Muscle layer of duodenum (tissue), 2 donors: ENCODE data around the gene TOR4A.
"Not testable (repeated sequence)": the region's sequence is repeated elsewhere in the genome, so short reads cannot be mapped to it uniquely, and the experiment has no call there.

Source experiments
- H3K27ac ChIP-seq: one replicate; pipeline ENCODE4 v1.7.0; 2013; ENCODE audit warnings: mild to moderate bottlenecking, low read length
- H3K27me3 ChIP-seq: one replicate; pipeline ENCODE4 v1.7.0; 2013; ENCODE audit warnings: low read depth, mild to moderate bottlenecking, control low read depth, low read length
- H3K36me3 ChIP-seq, 2 donors: one replicate each; pipeline ENCODE4 v1.7.0; 2013; ENCODE audit warnings: low read length in 2 of 2, control low read depth in 1 of 2, mild to moderate bottlenecking in 1 of 2; ENCODE audit not compliant: insufficient read depth in 2 of 2, control insufficient read depth in 1 of 2
- H3K4me1 ChIP-seq, 2 donors: one replicate each; pipeline ENCODE4 v1.7.0; 2013; ENCODE audit warnings: low read length in 2 of 2, mild to moderate bottlenecking in 2 of 2, control low read depth in 1 of 2, moderate library complexity in 1 of 2; ENCODE audit not compliant: insufficient read depth in 2 of 2, control insufficient read depth in 1 of 2
- H3K4me3 ChIP-seq, 2 donors: one replicate each; pipeline ENCODE4 v1.7.0; 2013; ENCODE audit warnings: low read length in 2 of 2, low read depth in 1 of 2, mild to moderate bottlenecking in 1 of 2
- H3K9me3 ChIP-seq, 2 donors: one replicate each; pipeline ENCODE4 v1.7.0; 2013; ENCODE audit warnings: low read length in 2 of 2, control low read depth in 1 of 2, mild to moderate bottlenecking in 1 of 2; ENCODE audit not compliant: control insufficient read depth in 1 of 2
- donor health status: healthy.

Gene TOR4A

DNA sequence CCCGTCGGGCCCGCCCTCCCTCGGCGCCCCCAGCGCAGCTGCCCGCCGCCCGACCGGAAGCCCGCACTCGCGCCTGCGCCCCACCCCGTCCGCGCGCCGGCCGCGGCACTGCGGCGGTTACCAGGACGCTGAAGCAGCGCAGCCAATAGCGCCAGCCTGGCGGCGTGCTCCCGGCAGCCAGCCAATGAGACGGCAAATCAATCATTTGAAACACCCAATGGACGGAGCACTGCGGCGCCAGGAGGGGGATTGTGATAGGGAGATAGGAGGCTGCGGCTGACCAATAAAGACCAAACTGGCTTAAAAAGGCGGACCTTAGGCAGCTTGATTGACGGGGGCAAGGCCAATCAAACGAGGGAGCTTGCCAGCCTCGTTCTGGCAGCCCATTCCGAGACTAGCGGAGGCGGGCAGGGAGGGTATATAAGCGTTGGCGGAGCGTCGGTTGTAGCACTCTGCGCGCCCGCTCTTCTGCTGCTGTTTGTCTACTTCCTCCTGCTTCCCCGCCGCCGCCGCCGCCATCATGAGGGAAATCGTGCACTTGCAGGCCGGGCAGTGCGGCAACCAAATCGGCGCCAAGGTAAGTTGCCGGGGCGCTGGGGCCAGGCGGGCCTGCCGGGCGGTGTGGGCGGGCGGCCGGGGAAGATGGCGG, 36.6 kb upstream of the TOR4A start, which contains the start of gene TUBB4B:
Gene TUBB4B, plus strand, starts transcription at position 447 of the 649 bp plus-strand sequence. Its CDS starts 74 bp downstream, at position 521.
- peak within 1 kb of the TSS; percentile 74 to 83 for H3K4me3 ChIP-seq
- H3K4me1 ChIP-seq, result peaks cover 0 to 58% of the 10 kb centered on the region in 2 donors
- H3K27me3 ChIP-seq, result no peaks in the 10 kb centered on the region
- peak within 1 kb of the TSS; percentile 79 for H3K27ac ChIP-seq
- H3K36me3 ChIP-seq, result peaks cover 0 to 10% of the 10 kb centered on the region in 2 donors
- H3K9me3 ChIP-seq, result no peaks in the 10 kb centered on the region

GRCh38 chr9:137241490-137242268, 35.8 kb upstream of the TOR4A start:
- Histone ChIP-seq H3K4me3 (peak overlapping the region; percentile 74 to 82), H3K27ac (peak overlapping the region; percentile 79), H3K4me1 (peaks cover 0 to 51% of the 10 kb centered on the region in 2 donors), H3K36me3 (peaks cover 0 to 10% of the 10 kb centered on the region in 2 donors), H3K27me3 (no peaks in the 10 kb centered on the region), H3K9me3 (no peaks in the 10 kb centered on the region)

GRCh38 chr9:137242269-137243203, 35.0 kb upstream of the TOR4A start:
- peak overlapping the region; percentile 74 to 82 for H3K4me3 ChIP-seq
- H3K27me3 ChIP-seq, result no peaks in the 10 kb centered on the region
- H3K4me1 ChIP-seq, result peaks cover 0 to 43% of the 10 kb centered on the region in 2 donors
- H3K36me3 ChIP-seq, result peaks cover 0 to 10% of the 10 kb centered on the region in 2 donors
- H3K27ac ChIP-seq, result peak overlapping the region; percentile 79
- no peaks in the 10 kb centered on the region for H3K9me3 ChIP-seq

DNA sequence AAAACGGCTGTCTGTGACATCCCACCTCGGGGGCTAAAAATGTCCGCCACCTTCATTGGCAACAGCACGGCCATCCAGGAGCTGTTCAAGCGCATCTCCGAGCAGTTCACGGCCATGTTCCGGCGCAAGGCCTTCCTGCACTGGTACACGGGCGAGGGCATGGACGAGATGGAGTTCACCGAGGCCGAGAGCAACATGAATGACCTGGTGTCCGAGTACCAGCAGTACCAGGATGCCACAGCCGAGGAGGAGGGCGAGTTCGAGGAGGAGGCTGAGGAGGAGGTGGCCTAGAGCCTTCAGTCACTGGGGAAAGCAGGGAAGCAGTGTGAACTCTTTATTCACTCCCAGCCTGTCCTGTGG, 34.3 kb upstream of the TOR4A start:
- H3K27me3 ChIP-seq, H3K9me3 ChIP-seq, H3K27ac ChIP-seq: not testable (repeated sequence)
- Histone ChIP-seq H3K4me3 (peak overlapping the region in 1 of 2 donors; percentile 33), H3K36me3 (peaks cover 0 to 10% of the 10 kb centered on the region in 2 donors), H3K4me1 (peaks cover 0 to 36% of the 10 kb centered on the region in 2 donors)

DNA sequence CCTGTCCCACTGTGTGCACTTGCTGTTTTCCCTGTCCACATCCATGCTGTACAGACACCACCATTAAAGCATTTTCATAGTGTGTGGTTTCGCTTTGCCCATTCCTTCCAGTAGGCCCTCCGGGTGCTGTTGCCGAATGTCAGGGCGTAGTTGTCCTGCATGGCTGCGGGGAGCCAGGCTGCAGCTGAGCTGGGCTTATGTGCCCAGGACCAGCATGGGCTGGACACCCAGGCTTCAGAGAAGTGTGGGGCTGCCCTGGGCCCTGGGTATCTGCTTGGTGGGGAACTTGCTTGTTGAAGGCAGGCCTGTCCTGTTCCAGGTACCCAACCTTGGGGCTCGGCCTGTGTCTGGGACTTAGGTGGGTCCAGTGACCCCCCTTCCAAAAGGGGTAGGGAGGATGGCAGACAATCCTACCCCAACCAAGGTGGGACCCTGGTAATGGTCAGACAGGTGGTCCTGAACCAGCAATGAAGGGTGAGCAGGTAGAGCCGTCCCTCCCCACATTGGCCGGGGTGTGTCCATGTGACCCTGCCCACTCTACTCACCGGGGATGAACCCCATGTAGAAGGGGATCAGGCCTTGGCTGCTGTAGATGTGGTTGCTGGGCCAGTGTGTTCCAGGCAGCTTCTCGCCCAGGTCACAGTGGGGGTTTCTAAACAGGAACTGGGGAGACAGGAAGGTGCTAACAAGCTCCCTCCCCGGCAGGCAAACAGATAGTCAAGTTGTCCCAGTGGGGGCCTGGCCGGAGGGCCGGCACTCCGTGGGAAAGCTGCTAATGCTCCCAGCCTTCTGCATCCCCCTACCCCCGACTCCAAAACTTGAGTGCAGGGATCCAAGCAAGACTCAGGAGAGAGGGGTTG, 33.7 kb upstream of the TOR4A start:
- peaks cover 0 to 10% of the 10 kb centered on the region in 2 donors for H3K36me3 ChIP-seq
- H3K4me3 ChIP-seq, result peak overlapping the region in 1 of 2 donors; percentile 33
- no peak overlapping the region for H3K27ac ChIP-seq
- peaks cover 0 to 30% of the 10 kb centered on the region in 2 donors for H3K4me1 ChIP-seq
- no peaks in the 10 kb centered on the region for H3K9me3 ChIP-seq
- H3K27me3 ChIP-seq, result no peaks in the 10 kb centered on the region

- peaks cover 0 to 22% of the 10 kb centered on the region in 2 donors for H3K4me1 ChIP-seq
- no peaks in the 10 kb centered on the region for H3K27me3 ChIP-seq
Observed at GRCh38 chr9:137244486-137245449, 32.8 kb upstream of the TOR4A start.

DNA sequence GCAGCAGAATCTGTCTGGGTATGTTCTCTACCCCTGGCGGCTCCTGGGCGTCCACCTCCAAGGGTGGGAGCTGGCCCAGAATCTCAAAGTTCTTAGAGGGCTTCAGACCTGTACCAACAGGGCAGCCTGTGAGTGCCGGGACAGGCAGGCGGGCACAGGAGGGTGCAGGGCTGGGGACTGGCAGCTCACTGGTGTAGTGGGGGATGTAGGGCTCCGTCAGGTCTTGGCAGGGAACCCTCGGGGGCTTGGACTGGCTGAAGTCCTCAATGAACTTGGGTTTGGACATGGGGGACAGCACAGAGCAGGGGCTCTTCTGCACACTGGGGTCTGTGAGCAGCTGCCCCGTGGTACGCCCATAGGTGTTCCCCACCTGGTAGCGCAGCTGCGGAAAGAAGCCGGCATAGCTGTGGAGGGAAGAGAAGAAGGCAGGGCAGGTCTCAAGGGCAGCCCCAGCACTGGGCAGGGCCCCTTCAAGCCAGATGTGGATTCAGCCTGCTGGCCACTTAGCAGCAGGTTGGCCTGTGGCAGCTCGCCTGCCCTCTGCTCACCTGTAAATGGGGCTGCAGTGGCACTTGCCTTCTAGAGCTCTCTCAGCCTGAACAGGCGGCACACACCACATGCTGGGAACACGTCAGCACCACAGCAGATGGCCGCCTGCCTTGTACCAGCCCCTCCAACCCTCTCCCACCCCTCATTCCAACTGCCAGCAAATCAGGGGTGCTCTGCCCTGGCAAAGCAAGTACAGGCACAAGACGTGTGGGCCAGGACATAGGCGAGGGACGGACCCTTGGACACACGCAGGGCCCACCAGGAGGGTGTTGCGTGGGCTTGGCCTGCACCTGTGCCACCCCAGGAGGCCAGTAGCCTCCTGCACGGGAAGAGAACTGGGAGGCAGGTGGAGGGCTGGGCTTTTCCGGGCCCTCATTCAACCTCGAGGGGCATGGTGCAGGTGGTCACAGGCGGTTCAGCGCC, 31.8 kb upstream of the TOR4A start:
- Histone ChIP-seq H3K4me1 (peaks cover 0 to 22% of the 10 kb centered on the region in 2 donors), H3K4me3 (no peak overlapping the region), H3K9me3 (no peaks in the 10 kb centered on the region), H3K27ac (no peak overlapping the region), H3K36me3 (peaks cover 0 to 10% of the 10 kb centered on the region in 2 donors), H3K27me3 (no peaks in the 10 kb centered on the region)

More at GRCh38 chr9:137244486-137245449, 32.8 kb upstream of the TOR4A start:
- Histone ChIP-seq H3K36me3 (peaks cover 0 to 10% of the 10 kb centered on the region in 2 donors), H3K4me3 (no peak overlapping the region), H3K27ac (no peak overlapping the region), H3K9me3 (no peaks in the 10 kb centered on the region)

DNA sequence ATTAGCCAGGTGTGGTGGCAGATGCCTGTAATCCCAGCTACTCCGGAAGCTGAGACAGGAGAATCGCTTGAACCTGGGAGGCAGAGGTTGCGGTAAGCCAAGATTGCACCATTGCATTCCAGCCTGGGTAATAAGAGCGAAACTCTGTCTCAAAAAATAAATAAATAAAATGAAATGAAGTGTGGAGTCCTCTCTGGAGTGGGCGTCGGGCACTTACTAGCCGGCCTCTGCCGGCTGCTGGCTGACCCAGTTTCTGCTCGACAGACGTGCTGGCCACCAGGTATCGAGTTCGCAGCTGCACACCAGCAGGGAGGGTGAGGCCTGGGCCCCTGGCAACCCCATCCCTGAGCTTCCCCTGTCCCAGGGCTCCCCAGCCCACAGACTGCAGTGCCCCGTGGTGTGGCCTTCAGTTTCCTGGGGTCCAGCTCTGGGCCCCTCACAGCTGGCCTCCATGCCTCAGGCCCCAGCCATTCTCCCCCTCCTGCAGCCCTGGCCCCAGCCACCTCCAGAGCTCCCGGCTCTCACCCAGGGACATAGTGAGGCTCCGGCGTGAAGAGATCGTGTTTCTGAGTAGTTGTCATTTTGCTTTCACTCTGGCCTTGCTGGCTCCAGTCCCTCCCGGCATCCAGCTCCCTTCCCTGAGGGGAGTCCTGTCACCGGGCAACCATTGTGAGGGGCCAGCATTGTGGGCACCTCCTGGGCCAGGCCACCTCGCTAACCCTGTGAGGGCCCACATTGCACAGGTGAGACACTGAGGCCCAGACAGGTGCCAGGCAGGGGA, 30.2 kb upstream of the TOR4A start:
- Histone ChIP-seq H3K9me3 (no peaks in the 10 kb centered on the region), H3K4me1 (peaks cover 0 to 17% of the 10 kb centered on the region in 2 donors), H3K36me3 (peaks cover 0 to 10% of the 10 kb centered on the region in 2 donors), H3K4me3 (no peak overlapping the region), H3K27ac (no peak overlapping the region), H3K27me3 (no peaks in the 10 kb centered on the region)
